SHP77 (cell line): Measurements from ENCODE around the gene TUBA4A.
"Not testable (repeated sequence)": the region's sequence is repeated elsewhere in the genome, so short reads cannot be mapped to it uniquely, and the experiment has no call there.

Source experiments
- DNase-seq, 2 experiments: peaks; one replicate each; lab custom pipeline; 2025; lab: John Stamatoyannopoulos, UW

Gene TUBA4A

GRCh38 chr2:219268294-219268693, 14.6 kb upstream of the TUBA4A start:
- no peak for DNase-seq

- no peak for DNase-seq
These were observed 13.2 kb upstream of the TUBA4A start for GRCh38 chr2:219266886-219267285.

- DNase-seq = no peak
These were observed 12.5 kb upstream of the TUBA4A start for GRCh38 chr2:219266232-219266631.

GRCh38 chr2:219261024-219261855, 7.5 kb upstream of the TUBA4A start:
- no peak for DNase-seq

GRCh38 chr2:219258942-219259341, 5.2 kb upstream of the TUBA4A start:
- not testable (repeated sequence) for DNase-seq

GRCh38 chr2:219254590-219255201, 978 bp upstream of the TUBA4A start:
- DNase-seq = no peak

GRCh38 chr2:219252900-219253752, 592 bp downstream of the TUBA4A start, which contains the start of gene TUBA4B:
TSS of gene TUBA4B (plus strand) at chr2:219253243. CDS start at chr2:219253408, 165 bp downstream.
- DNase-seq = peak; percentile 22 to 24

GRCh38 chr2:219252570-219252899, 1.2 kb downstream of the TUBA4A start:
- no peak for DNase-seq

- DNase-seq = no peak
These were observed 1.6 kb downstream of the TUBA4A start for GRCh38 chr2:219252084-219252483.

GRCh38 chr2:219251656-219252055, 2.1 kb downstream of the TUBA4A start:
- DNase-seq = no peak

- no peak for DNase-seq
These were observed 3.5 kb downstream of the TUBA4A start for GRCh38 chr2:219250049-219250781.

GRCh38 chr2:219249203-219249980, 4.3 kb downstream of the TUBA4A start:
- DNase-seq = peak; percentile 74 to 82

GRCh38 chr2:219248845-219249202, 4.9 kb downstream of the TUBA4A start:
- no peak for DNase-seq

- DNase-seq = no peak
These were observed 5.8 kb downstream of the TUBA4A start for GRCh38 chr2:219247678-219248642.

GRCh38 chr2:219246559-219246958, 7.2 kb downstream of the TUBA4A start:
- DNase-seq = no peak

- DNase-seq = no peak
These were observed 7.9 kb downstream of the TUBA4A start for GRCh38 chr2:219245899-219246230.

GRCh38 chr2:219245148-219245898, 8.4 kb downstream of the TUBA4A start, which contains the start of the genes GLB1L and STK16:
TSS of gene GLB1L (minus strand) at chr2:219245444. CDS start at chr2:219243573, 1,871 bp downstream.
TSS of gene STK16 (plus strand) at chr2:219245479. CDS start at chr2:219246000, 521 bp downstream.
- DNase-seq = peak; percentile 87 to 89

GRCh38 chr2:219244789-219245147, 8.9 kb downstream of the TUBA4A start:
- DNase-seq = no peak

- no peak for DNase-seq
These were observed 10.4 kb downstream of the TUBA4A start for GRCh38 chr2:219243291-219243761.
